ENCODE results near the gene LYPD6B. TPM values are rescaled to one million over a fixed set of nuclear protein-coding genes. Genes with fewer than 3 reads are reported as not detected.

Gene LYPD6B
- total RNA-seq, 1 experiment from 2014 or later = not detected

GRCh38 chr2:149044500-149044899, 6.0 kb downstream of the LYPD6B start:
- CTCF ChIA-PET = no interaction called here
- intact Hi-C loops (cut with micrococcal nuclease; ENCODE audit: unreplicated experiment) = no loop called here

GRCh38 chr2:149047118-149047517, 8.6 kb downstream of the LYPD6B start:
- intact Hi-C loops (cut with micrococcal nuclease; ENCODE audit: unreplicated experiment) = no loop called here
- no peaks in the 10 kb centered on the region for H3K36me3 ChIP-seq (ENCODE audit: insufficient read depth, low read length, poor library complexity, severe bottlenecking)
- no peak for DNase-seq (ENCODE audit: low spot score)
- no TSS peak for BruUV-seq (replicated peaks)
- H3K4me3 ChIP-seq (ENCODE audit: low read depth, low read length, poor library complexity, severe bottlenecking) = no peak overlapping the region
- peaks cover 4% of the 10 kb centered on the region for H3K9me3 ChIP-seq (ENCODE audit: low read depth, low read length, poor library complexity, severe bottlenecking)
- no peak for TF ChIP-seq EZH2 (IDR thresholded peaks at IDR 0.05; ENCODE audit: borderline replicate concordance, low read depth, low read length, poor library complexity, severe bottlenecking)
- no peak for TF ChIP-seq CTCF (conservative IDR thresholded peaks at IDR 0.05; ENCODE audit: low read depth, low read length)
- ChIA-PET POLR2A (ENCODE audit: low non-redundant PET) (no interaction called here), CTCF (no interaction called here)
- H3K27ac ChIP-seq (ENCODE audit: low read depth, low read length, poor library complexity, severe bottlenecking) = no peak overlapping the region
- H3K27me3 ChIP-seq (replicated peaks; ENCODE audit: insufficient read depth, low read depth, low read length, poor library complexity) = no peaks in the 10 kb centered on the region
- H3K4me1 ChIP-seq (ENCODE audit: insufficient read depth, low read length, poor library complexity, severe bottlenecking) = no peaks in the 10 kb centered on the region

More at GRCh38 chr2:149044500-149044899, 6.0 kb downstream of the LYPD6B start:
- H3K36me3 ChIP-seq (ENCODE audit: insufficient read depth, low read length, poor library complexity, severe bottlenecking) = no peaks in the 10 kb centered on the region
- H3K27ac ChIP-seq (ENCODE audit: low read depth, low read length, poor library complexity, severe bottlenecking) = no peak overlapping the region
- POLR2A ChIA-PET (ENCODE audit: low non-redundant PET) = no interaction called here
- H3K27me3 ChIP-seq (replicated peaks; ENCODE audit: insufficient read depth, low read depth, low read length, poor library complexity) = peaks cover 2% of the 10 kb centered on the region
- TF ChIP-seq EZH2 (IDR thresholded peaks at IDR 0.05; ENCODE audit: borderline replicate concordance, low read depth, low read length, poor library complexity, severe bottlenecking) (no peak), CTCF (conservative IDR thresholded peaks at IDR 0.05; ENCODE audit: low read depth, low read length) (no peak)
- peaks cover 4% of the 10 kb centered on the region for H3K9me3 ChIP-seq (ENCODE audit: low read depth, low read length, poor library complexity, severe bottlenecking)
- BruUV-seq (replicated peaks) = no TSS peak
- H3K4me1 ChIP-seq (ENCODE audit: insufficient read depth, low read length, poor library complexity, severe bottlenecking) = no peaks in the 10 kb centered on the region
- H3K4me3 ChIP-seq (ENCODE audit: low read depth, low read length, poor library complexity, severe bottlenecking) = no peak overlapping the region
- DNase-seq (ENCODE audit: low spot score) = no peak

GRCh38 chr2:149049142-149049541, 10.6 kb downstream of the LYPD6B start:
- intact Hi-C loops (cut with micrococcal nuclease; ENCODE audit: unreplicated experiment) = no loop called here
- POLR2A ChIA-PET (ENCODE audit: low non-redundant PET) = no interaction called here
- TF ChIP-seq EZH2 (IDR thresholded peaks at IDR 0.05; ENCODE audit: borderline replicate concordance, low read depth, low read length, poor library complexity, severe bottlenecking) = no peak
- TF ChIP-seq CTCF (conservative IDR thresholded peaks at IDR 0.05; ENCODE audit: low read depth, low read length) = no peak
- no TSS peak for BruUV-seq (replicated peaks)
- no peak overlapping the region for H3K4me3 ChIP-seq (ENCODE audit: low read depth, low read length, poor library complexity, severe bottlenecking)
- DNase-seq (ENCODE audit: low spot score) = no peak
- H3K27me3 ChIP-seq (replicated peaks; ENCODE audit: insufficient read depth, low read depth, low read length, poor library complexity) = no peaks in the 10 kb centered on the region
- H3K9me3 ChIP-seq (ENCODE audit: low read depth, low read length, poor library complexity, severe bottlenecking) = peaks cover 4% of the 10 kb centered on the region
- no peak overlapping the region for H3K27ac ChIP-seq (ENCODE audit: low read depth, low read length, poor library complexity, severe bottlenecking)
- CTCF ChIA-PET = no interaction called here
- H3K36me3 ChIP-seq (ENCODE audit: insufficient read depth, low read length, poor library complexity, severe bottlenecking) = no peaks in the 10 kb centered on the region
- H3K4me1 ChIP-seq (ENCODE audit: insufficient read depth, low read length, poor library complexity, severe bottlenecking) = no peaks in the 10 kb centered on the region

All from A673 (cell line).